Tibial nerve (tissue), 4 donors: Measurements from ENCODE around the gene HS1BP3. TPM values are rescaled to one million over a fixed set of nuclear protein-coding genes. Genes with fewer than 3 reads are reported as not detected.

Experiments used
- DNase-seq, 2 donors: peaks; one replicate each; pipeline ENCODE4 v3.0.0-alpha.2; 2019; ENCODE audit warnings: low spot score in 2 of 2
- H3K27ac ChIP-seq, 4 donors: fragments of 200-600 bp; sonication (generic) in 3 of 4; one replicate each; pipeline ENCODE4 v1.5.1; 2017 to 2019; ENCODE audit warnings: mild to moderate bottlenecking in 1 of 4
- H3K27me3 ChIP-seq, 2 donors: fragments of 200-600 bp; sonication (generic) in 1 of 2; one replicate each; pipeline versions ENCODE4 v1.5.1 to v1.6.0; 2017 to 2019
- H3K36me3 ChIP-seq, 3 donors: fragments of 200-600 bp; sonication (generic); one replicate each; pipeline ENCODE4 v1.5.1; 2018 to 2019
- H3K4me1 ChIP-seq, 4 donors: fragments of 200-600 bp; sonication (generic) in 3 of 4; one replicate each; pipeline ENCODE4 v1.5.1; 2017 to 2019
- H3K4me3 ChIP-seq, 4 donors: fragments of 200-600 bp; sonication (generic) in 3 of 4; one replicate each; pipeline ENCODE4 v1.5.1; 2017 to 2019; ENCODE audit warnings: mild to moderate bottlenecking in 1 of 4, moderate library complexity in 1 of 4
- H3K9me3 ChIP-seq, 4 donors: fragments of 200-600 bp; sonication (generic) in 3 of 4; one replicate each; pipeline ENCODE4 v1.5.1; 2017 to 2019
- EP300 ChIP-seq, 2 donors: sonication (generic); formaldehyde crosslinking; IDR thresholded peaks; one replicate each; pipeline ENCODE4 v1.6.1; 2017; ENCODE audit warnings: antibody characterized with exemption in 2 of 2, mild to moderate bottlenecking in 1 of 2
- POLR2A ChIP-seq, 2 donors: fragments of 450-650 bp; IDR thresholded peaks; one replicate each; pipeline ENCODE4 v1.6.1; 2017; ENCODE audit warnings: antibody characterized with exemption in 2 of 2, mild to moderate bottlenecking in 2 of 2, moderate library complexity in 2 of 2
- WGBS, 2 donors: methylation state at CpG; one replicate each; pipeline ENCODE4 v1.1.5; 2018; 5-methylcytosine and 5-hydroxymethylcytosine counted together
- total RNA-seq, 4 donors: library from RNA; depleted of rRNA; stranded (reverse); fragments of >200 nt; gene quantifications; one replicate each; pipeline ENCODE4 v1.1.0, GENCODE V29; 2016
- TF ChIP-seq, protein P1 (sequence below), 5 experiments: fragments of 200-600 bp in 3 of 5; fragments of 450-650 bp in 2 of 5; sonication (generic) in 3 of 5; IDR thresholded peaks; one replicate each; pipeline ENCODE4 v1.5.1; 2016 to 2019; ENCODE audit warnings: antibody characterized with exemption in 5 of 5, mild to moderate bottlenecking in 3 of 5, moderate library complexity in 2 of 5

HS1BP3 gene
- total RNA-seq, 4 donors from 2014 or later: 24.5 to 45.9 (median 33.8) TPM

DNA sequence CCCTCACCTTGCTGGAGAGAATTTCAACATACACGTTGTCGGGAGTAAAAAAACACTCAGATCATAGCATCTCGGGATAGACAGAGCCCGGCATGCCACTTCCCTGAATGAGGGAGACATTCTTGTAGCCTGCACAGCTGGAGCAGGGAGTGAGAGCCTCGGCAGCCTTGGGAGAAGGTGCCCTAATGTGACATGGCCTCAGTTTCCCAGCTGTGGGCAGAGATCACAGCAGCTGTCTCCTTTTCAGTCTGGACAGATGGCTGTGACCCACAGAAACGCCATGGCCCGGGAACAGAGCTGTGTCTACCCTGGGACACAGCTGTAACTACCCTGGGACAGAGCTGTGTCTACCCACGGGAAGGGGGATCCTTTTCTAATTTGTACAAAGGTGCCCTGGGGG, 55.9 kb downstream of the HS1BP3 start:
- H3K36me3 ChIP-seq: no peaks in the 10 kb centered on the region
- peak overlapping the region; percentile 76 to 90 (median 82) for H3K27ac ChIP-seq
- H3K4me3 ChIP-seq: no peak overlapping the region
- peaks cover 3 to 76% (median 70%) of the 10 kb centered on the region in 4 donors for H3K4me1 ChIP-seq
- H3K27me3 ChIP-seq: no peaks in the 10 kb centered on the region
- no peak for DNase-seq
- 72 to 80% methylated on average over 6 to 8 of the region's 8 CpGs for WGBS, 2 donors
- H3K9me3 ChIP-seq: no peaks in the 10 kb centered on the region
- no peak for TF ChIP-seq EP300 (IDR thresholded peaks at IDR 0.05)
- TF ChIP-seq POLR2A (IDR thresholded peaks at IDR 0.05): no peak
- TF ChIP-seq, protein P1, sequence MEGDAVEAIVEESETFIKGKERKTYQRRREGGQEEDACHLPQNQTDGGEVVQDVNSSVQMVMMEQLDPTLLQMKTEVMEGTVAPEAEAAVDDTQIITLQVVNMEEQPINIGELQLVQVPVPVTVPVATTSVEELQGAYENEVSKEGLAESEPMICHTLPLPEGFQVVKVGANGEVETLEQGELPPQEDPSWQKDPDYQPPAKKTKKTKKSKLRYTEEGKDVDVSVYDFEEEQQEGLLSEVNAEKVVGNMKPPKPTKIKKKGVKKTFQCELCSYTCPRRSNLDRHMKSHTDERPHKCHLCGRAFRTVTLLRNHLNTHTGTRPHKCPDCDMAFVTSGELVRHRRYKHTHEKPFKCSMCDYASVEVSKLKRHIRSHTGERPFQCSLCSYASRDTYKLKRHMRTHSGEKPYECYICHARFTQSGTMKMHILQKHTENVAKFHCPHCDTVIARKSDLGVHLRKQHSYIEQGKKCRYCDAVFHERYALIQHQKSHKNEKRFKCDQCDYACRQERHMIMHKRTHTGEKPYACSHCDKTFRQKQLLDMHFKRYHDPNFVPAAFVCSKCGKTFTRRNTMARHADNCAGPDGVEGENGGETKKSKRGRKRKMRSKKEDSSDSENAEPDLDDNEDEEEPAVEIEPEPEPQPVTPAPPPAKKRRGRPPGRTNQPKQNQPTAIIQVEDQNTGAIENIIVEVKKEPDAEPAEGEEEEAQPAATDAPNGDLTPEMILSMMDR (IDR thresholded peaks at IDR 0.05): no peak

GRCh38 chr2:20594048-20594750, 56.7 kb downstream of the HS1BP3 start:
- Histone ChIP-seq H3K4me1 (peaks cover 3 to 69% (median 63%) of the 10 kb centered on the region in 4 donors), H3K9me3 (no peaks in the 10 kb centered on the region), H3K4me3 (no peak overlapping the region), H3K27me3 (no peaks in the 10 kb centered on the region), H3K27ac (peak overlapping the region; percentile 31 to 90 (median 58)), H3K36me3 (no peaks in the 10 kb centered on the region)
- 69 to 76% methylated on average over 6 of the region's 6 CpGs for WGBS, 2 donors
- DNase-seq: peak in 1 of 2 donors; percentile 12
- TF ChIP-seq EP300 (IDR thresholded peaks at IDR 0.05) (no peak), POLR2A (IDR thresholded peaks at IDR 0.05) (no peak)
- TF ChIP-seq, protein P1 (IDR thresholded peaks at IDR 0.05): no peak

DNA sequence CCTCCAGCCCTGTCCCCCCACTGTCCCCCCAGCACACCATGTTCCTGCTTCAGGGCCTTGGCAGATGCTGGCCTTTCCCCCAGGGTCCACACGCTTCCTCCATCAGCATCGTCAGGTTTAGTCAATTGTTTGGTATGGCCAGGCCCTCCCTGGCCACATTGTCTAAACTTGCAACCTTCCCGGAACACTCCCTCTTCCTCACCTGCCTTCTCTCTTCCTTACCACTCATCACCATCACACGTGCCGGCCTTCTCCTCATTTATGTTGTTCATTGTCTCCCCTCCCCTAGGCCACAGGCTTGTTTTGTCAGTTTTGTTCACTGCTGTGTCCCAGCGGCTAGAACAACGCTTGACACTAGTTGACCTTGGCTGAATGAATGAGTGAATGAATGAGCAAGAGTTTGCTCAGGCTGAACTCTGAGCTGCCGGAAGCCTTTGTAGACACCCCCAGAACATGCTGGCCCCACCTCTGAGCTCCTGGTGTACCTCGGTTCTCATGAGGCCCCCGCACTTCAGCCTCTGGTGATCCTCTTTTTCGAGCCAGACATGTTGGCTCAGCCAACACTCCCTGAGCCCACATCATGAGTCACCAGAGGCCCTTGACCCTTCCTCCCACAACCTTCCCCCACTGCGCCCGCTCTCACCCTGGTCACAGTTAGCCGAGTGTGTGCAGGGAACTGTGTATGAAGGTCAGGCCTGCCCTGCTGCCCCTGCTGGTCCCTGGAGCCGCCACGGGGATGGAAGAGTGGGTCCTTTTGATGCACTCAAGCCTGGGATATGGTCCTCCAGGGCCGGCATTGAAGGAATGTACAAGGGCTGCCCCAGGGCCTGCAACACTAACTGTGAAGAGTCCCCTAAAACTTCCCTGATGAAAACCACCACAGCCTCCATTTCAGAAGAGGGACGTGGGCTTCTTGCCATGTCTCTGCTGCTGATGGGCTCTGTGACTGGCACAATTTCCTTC, 57.5 kb downstream of the HS1BP3 start:
- H3K27me3 ChIP-seq: no peaks in the 10 kb centered on the region
- peak in 1 of 2 donors; percentile 44 for DNase-seq
- H3K36me3 ChIP-seq: no peaks in the 10 kb centered on the region
- peak overlapping the region; percentile 31 to 90 (median 58) for H3K27ac ChIP-seq
- H3K4me1 ChIP-seq: peaks cover 3 to 63% (median 57%) of the 10 kb centered on the region in 4 donors
- no peak overlapping the region for H3K4me3 ChIP-seq
- TF ChIP-seq POLR2A (IDR thresholded peaks at IDR 0.05) (peak in 1 of 2 donors; percentile 1), EP300 (IDR thresholded peaks at IDR 0.05) (peak; percentile 20 to 95)
- TF ChIP-seq, protein P1 (IDR thresholded peaks at IDR 0.05): peak in 3 of 5 experiments; percentile 10 to 24 (median 21)
- 39 to 54% methylated on average over 17 of the region's 18 CpGs for WGBS, 2 donors
- H3K9me3 ChIP-seq: no peaks in the 10 kb centered on the region

DNA sequence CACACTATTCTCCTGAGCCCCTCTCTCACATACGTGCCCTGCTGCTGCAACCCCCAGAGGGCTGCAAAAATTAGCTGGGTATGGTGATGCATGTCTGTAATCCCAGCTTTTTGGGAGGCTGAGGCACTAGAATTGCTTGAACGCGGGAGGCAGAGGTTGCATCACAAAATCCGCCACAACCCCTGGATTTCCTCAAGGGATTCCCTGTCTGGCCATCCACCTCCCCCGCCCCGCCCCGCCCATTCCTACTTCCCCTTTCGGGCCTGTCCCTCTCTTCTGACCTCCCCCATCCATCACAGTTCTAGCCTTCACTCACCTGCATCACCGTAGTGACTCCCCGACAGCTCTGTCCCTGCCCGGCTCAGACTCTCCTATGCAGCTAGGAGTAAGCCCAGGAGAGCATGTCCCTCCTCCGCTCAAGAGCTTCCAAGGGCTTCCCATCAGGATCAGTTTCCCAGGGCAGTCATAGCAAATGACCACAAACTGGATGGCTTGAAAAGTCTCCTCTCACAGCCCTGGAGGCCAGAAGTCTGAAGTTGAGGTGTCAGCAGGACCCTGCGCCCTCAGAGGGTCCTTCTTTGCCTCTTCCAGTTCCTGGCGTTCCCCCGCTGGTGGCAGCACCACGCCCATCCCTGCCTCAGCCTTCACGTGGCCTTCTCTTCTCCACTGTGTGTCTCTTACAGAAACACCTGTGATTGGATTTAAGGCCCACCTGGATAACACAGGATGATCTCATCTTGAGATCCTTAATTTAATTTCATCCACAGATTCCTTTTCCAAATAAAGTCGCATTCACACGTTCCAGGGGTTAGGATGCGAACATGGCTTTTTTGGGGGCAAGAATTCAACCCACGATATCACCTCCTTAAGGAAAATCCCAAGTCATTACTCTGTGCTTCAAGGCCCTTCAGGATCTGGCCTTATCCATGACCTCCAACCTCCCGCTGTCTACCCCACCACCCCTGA, 58.5 kb downstream of the HS1BP3 start:
- Histone ChIP-seq H3K27me3 (no peaks in the 10 kb centered on the region), H3K36me3 (no peaks in the 10 kb centered on the region), H3K27ac (peak overlapping the region; percentile 31 to 90 (median 58)), H3K4me3 (no peak overlapping the region), H3K9me3 (no peaks in the 10 kb centered on the region), H3K4me1 (peaks cover 0 to 53% (median 48%) of the 10 kb centered on the region in 4 donors)
- 89 to 90% methylated on average over 22 of the region's 22 CpGs for WGBS, 2 donors
- no peak for TF ChIP-seq EP300 (IDR thresholded peaks at IDR 0.05)
- peak in 1 of 2 donors; percentile 10 for DNase-seq
